Ascending aorta (tissue), 2 donors: ENCODE measurements around the gene ARHGAP26. TPM values are rescaled to one million over a fixed set of nuclear protein-coding genes. Genes with fewer than 3 reads are reported as not detected.

Source experiments
- DNase-seq, 2 donors: peaks; one replicate each; pipeline ENCODE4 v3.0.0-alpha.2; 2019; ENCODE audit warnings: low spot score in 2 of 2
- H3K27ac ChIP-seq, 2 donors: fragments of 200-600 bp; sonication (generic); one replicate each; pipeline ENCODE4 v1.5.1; 2016 to 2017; ENCODE audit warnings: mild to moderate bottlenecking in 1 of 2
- H3K27me3 ChIP-seq: fragments of 200-600 bp; sonication (generic); one replicate; pipeline ENCODE4 v1.5.1; 2017
- H3K36me3 ChIP-seq, 2 donors: fragments of 200-600 bp; sonication (generic); one replicate each; pipeline ENCODE4 v1.5.1; 2016
- H3K4me1 ChIP-seq, 2 donors: fragments of 200-600 bp; sonication (generic); one replicate each; pipeline ENCODE4 v1.5.1; 2016 to 2017; ENCODE audit warnings: mild to moderate bottlenecking in 1 of 2
- H3K4me3 ChIP-seq, 2 donors: fragments of 200-600 bp; sonication (generic); one replicate each; pipeline ENCODE4 v1.5.1; 2016 to 2017; ENCODE audit warnings: mild to moderate bottlenecking in 1 of 2
- H3K9me3 ChIP-seq, 2 donors: fragments of 200-600 bp; sonication (generic); one replicate each; pipeline ENCODE4 v1.5.1; 2016
- CTCF ChIP-seq, 3 experiments: fragments of 200-600 bp in 2 of 3; fragments of 450-650 bp in 1 of 3; sonication (generic) in 2 of 3; IDR thresholded peaks; one replicate each; pipeline ENCODE4 v1.5.1; 2016 to 2019; ENCODE audit warnings: antibody characterized with exemption in 3 of 3, mild to moderate bottlenecking in 1 of 3, moderate library complexity in 1 of 3
- intact Hi-C: fragments of 100-400 bp; cut with DNase I; formaldehyde crosslinking; loops from one replicate; pipeline ENCODE4 v1.15.1; 2023
- total RNA-seq: library from RNA; depleted of rRNA; stranded (reverse); fragments of >200 nt; gene quantifications from one replicate; pipeline ENCODE4 v1.1.0, GENCODE V29; 2016

ARHGAP26 gene
- total RNA-seq, 1 donor from 2014 or later = 34.9 TPM

GRCh38 chr5:142805339-142805738 lies 35.2 kb downstream of the ARHGAP26 start:
- intact Hi-C loops = no loop called here

GRCh38 chr5:142806841-142807267 lies 36.7 kb downstream of the ARHGAP26 start:
- DNase-seq = no peak
- intact Hi-C loops = no loop called here
- no peaks in the 10 kb centered on the region for H3K27me3 ChIP-seq
- no peaks in the 10 kb centered on the region for H3K9me3 ChIP-seq
- H3K4me1 ChIP-seq = peaks cover 5 to 16% of the 10 kb centered on the region in 2 donors
- TF ChIP-seq CTCF (IDR thresholded peaks at IDR 0.05) = no peak
- H3K4me3 ChIP-seq = no peak overlapping the region
- no peaks in the 10 kb centered on the region for H3K36me3 ChIP-seq
- no peak overlapping the region for H3K27ac ChIP-seq

More at GRCh38 chr5:142805339-142805738, 35.2 kb downstream of the ARHGAP26 start:
- Histone ChIP-seq H3K36me3 (no peaks in the 10 kb centered on the region), H3K4me3 (no peak overlapping the region), H3K4me1 (peaks cover 5 to 8% of the 10 kb centered on the region in 2 donors), H3K27me3 (no peaks in the 10 kb centered on the region), H3K27ac (no peak overlapping the region), H3K9me3 (no peaks in the 10 kb centered on the region)
- no peak for DNase-seq
- TF ChIP-seq CTCF (IDR thresholded peaks at IDR 0.05) = no peak

- no peak for TF ChIP-seq CTCF (IDR thresholded peaks at IDR 0.05)
- Histone ChIP-seq H3K27ac (no peak overlapping the region), H3K27me3 (no peaks in the 10 kb centered on the region), H3K4me1 (peaks cover 5 to 16% of the 10 kb centered on the region in 2 donors), H3K4me3 (no peak overlapping the region), H3K36me3 (no peaks in the 10 kb centered on the region), H3K9me3 (no peaks in the 10 kb centered on the region)
- intact Hi-C loops = no loop called here
- no peak for DNase-seq
Measured at GRCh38 chr5:142807372-142807911, 37.3 kb downstream of the ARHGAP26 start.

GRCh38 chr5:142808878-142809598 lies 38.9 kb downstream of the ARHGAP26 start:
- no peak overlapping the region for H3K27ac ChIP-seq
- H3K36me3 ChIP-seq = no peaks in the 10 kb centered on the region
- no peak overlapping the region for H3K4me3 ChIP-seq
- H3K4me1 ChIP-seq = peaks cover 5 to 22% of the 10 kb centered on the region in 2 donors
- intact Hi-C loops = no loop called here
- no peak for DNase-seq
- no peak for TF ChIP-seq CTCF (IDR thresholded peaks at IDR 0.05)
- H3K27me3 ChIP-seq = no peaks in the 10 kb centered on the region
- no peaks in the 10 kb centered on the region for H3K9me3 ChIP-seq

- H3K36me3 ChIP-seq = no peaks in the 10 kb centered on the region
- TF ChIP-seq CTCF (IDR thresholded peaks at IDR 0.05) = no peak
- no peak for DNase-seq
- no peaks in the 10 kb centered on the region for H3K9me3 ChIP-seq
- no peaks in the 10 kb centered on the region for H3K27me3 ChIP-seq
- no peak overlapping the region for H3K4me3 ChIP-seq
- intact Hi-C loops = no loop called here
- peaks cover 5 to 28% of the 10 kb centered on the region in 2 donors for H3K4me1 ChIP-seq
- no peak overlapping the region for H3K27ac ChIP-seq
Measured at GRCh38 chr5:142810081-142810480, 39.9 kb downstream of the ARHGAP26 start.
